Activated CD8-positive, alpha-beta T cell treated with anti-CD3 and anti-CD28 coated beads for 36 hours (primary cell): ENCODE measurements around the gene IFI27. TPM values are rescaled to one million over a fixed set of nuclear protein-coding genes. Genes with fewer than 3 reads are reported as not detected.

Experiments used
- ATAC-seq: fragments of 200-7000 bp; cut with Tn5 transposase; one replicate; pipeline ENCODE4 v1.10.0; 2021; ENCODE audit warnings: mild to moderate bottlenecking, moderate library complexity
- CTCF ChIA-PET: fragments of 350-600 bp; sonication (Branson Sonifier 250); formaldehyde crosslinking; loops from one replicate; lab custom pipeline; 2021; ENCODE audit warnings: antibody characterized with exemption; lab: Charles Lee
- POLR2A ChIA-PET: fragments of 350-600 bp; sonication (Branson Sonifier 250); formaldehyde crosslinking; loops from one replicate; lab custom pipeline; 2021; ENCODE audit warnings: antibody characterized with exemption; lab: Charles Lee
- DNase-seq: peaks from one replicate; pipeline ENCODE4 v3.0.0-alpha.2; 2020
- H3K27ac Mint-ChIP-seq: one replicate; pipeline ENCODE4 v1.8.0; 2021; ENCODE audit warnings: mild to moderate bottlenecking, mixed read lengths
- H3K27me3 Mint-ChIP-seq: one replicate; pipeline ENCODE4 v1.8.0; 2021; ENCODE audit warnings: mixed read lengths
- H3K36me3 Mint-ChIP-seq: one replicate; pipeline ENCODE4 v1.8.0; 2021; ENCODE audit warnings: low read depth, mixed read lengths
- H3K4me1 Mint-ChIP-seq: one replicate; pipeline ENCODE4 v1.8.0; 2021; ENCODE audit warnings: low read depth, mixed read lengths
- H3K4me3 Mint-ChIP-seq: one replicate; pipeline ENCODE4 v1.8.0; 2021; ENCODE audit warnings: mild to moderate bottlenecking, moderate library complexity, mixed read lengths
- H3K9me3 Mint-ChIP-seq: one replicate; pipeline ENCODE4 v1.8.0; 2021; ENCODE audit warnings: mixed read lengths
- CTCF ChIP-seq: fragments of 200-600 bp; IDR thresholded peaks from one replicate; pipeline ENCODE4 v1.8.0; 2022; ENCODE audit warnings: antibody characterized with exemption, mild to moderate bottlenecking
- intact Hi-C: fragments of 100-400 bp; cut with micrococcal nuclease; formaldehyde crosslinking; loops from one replicate; pipeline ENCODE4 v1.10.0; 2022
- total RNA-seq, 2 experiments: library from RNA; stranded (reverse); gene quantifications; one replicate each; pipeline ENCODE4 v1.2.3, GENCODE V29; 2021

The IFI27 gene
- total RNA-seq, 2 experiments from 2014 or later, result 0.86 to 4.1 TPM

GRCh38 chr14:94115631-94116030, 5.1 kb downstream of the IFI27 start:
- TF ChIP-seq CTCF, result no peak
- intact Hi-C loops, result no loop called here
- no peak for ATAC-seq

GRCh38 chr14:94116701-94117100, 6.2 kb downstream of the IFI27 start:
- Mint-ChIP-seq H3K9me3 (peaks cover 16% of the 10 kb centered on the region), H3K27me3 (no peaks in the 10 kb centered on the region), H3K36me3 (no peaks in the 10 kb centered on the region), H3K4me1 (no peaks in the 10 kb centered on the region), H3K27ac (no peak overlapping the region), H3K4me3 (no peak overlapping the region)
- intact Hi-C loops, result no loop called here
- TF ChIP-seq CTCF, result no peak
- DNase-seq, result no peak
- ATAC-seq, result no peak
- ChIA-PET POLR2A (no interaction called here), CTCF (no interaction called here)

More at GRCh38 chr14:94115631-94116030, 5.1 kb downstream of the IFI27 start:
- H3K4me3 Mint-ChIP-seq, result no peak overlapping the region
- peaks cover 11% of the 10 kb centered on the region for H3K9me3 Mint-ChIP-seq
- POLR2A ChIA-PET, result interaction anchor here (0.8 kb wide), 1 partner anchor 94 kb away, joined by 3 read pairs; no protein-coding TSS in a partner anchor
- no peaks in the 10 kb centered on the region for H3K36me3 Mint-ChIP-seq
- no peaks in the 10 kb centered on the region for H3K4me1 Mint-ChIP-seq
- CTCF ChIA-PET, result interaction anchor here (0.9 to 3.1 kb wide), 2 partner anchors 16 to 28 kb away, joined by 4 to 9 read pairs; no protein-coding TSS in a partner anchor
- DNase-seq, result no peak
- no peaks in the 10 kb centered on the region for H3K27me3 Mint-ChIP-seq
- H3K27ac Mint-ChIP-seq, result no peak overlapping the region

- ChIA-PET CTCF (interaction anchor here (2.2 kb wide), 1 partner anchor 19 kb away, joined by 11 read pairs; no protein-coding TSS in a partner anchor), POLR2A (no interaction called here)
- no peak for TF ChIP-seq CTCF
- Mint-ChIP-seq H3K27ac (no peak overlapping the region), H3K27me3 (no peaks in the 10 kb centered on the region), H3K4me3 (no peak overlapping the region), H3K36me3 (no peaks in the 10 kb centered on the region), H3K9me3 (peaks cover 16% of the 10 kb centered on the region), H3K4me1 (no peaks in the 10 kb centered on the region)
- DNase-seq (no peak), ATAC-seq (no peak)
- intact Hi-C loops, result no loop called here
Observed at GRCh38 chr14:94117856-94118255, 7.3 kb downstream of the IFI27 start.

GRCh38 chr14:94119071-94119470, 8.5 kb downstream of the IFI27 start:
- TF ChIP-seq CTCF, result no peak
- H3K4me1 Mint-ChIP-seq, result no peaks in the 10 kb centered on the region
- intact Hi-C loops, result no loop called here
- no peak overlapping the region for H3K4me3 Mint-ChIP-seq
- no peak for ATAC-seq
- H3K27me3 Mint-ChIP-seq, result no peaks in the 10 kb centered on the region
- DNase-seq, result no peak
- H3K27ac Mint-ChIP-seq, result no peak overlapping the region
- peaks cover 16% of the 10 kb centered on the region for H3K9me3 Mint-ChIP-seq
- H3K36me3 Mint-ChIP-seq, result no peaks in the 10 kb centered on the region
- POLR2A ChIA-PET, result no interaction called here
- CTCF ChIA-PET, result interaction anchor here (1.3 to 2.2 kb wide), 2 partner anchors 13 to 18 kb away, joined by 5 to 11 read pairs; no protein-coding TSS in a partner anchor

GRCh38 chr14:94120667-94121340, 10.3 kb downstream of the IFI27 start:
- ChIA-PET POLR2A (no interaction called here), CTCF (interaction anchor here (1.0 kb wide), 1 partner anchor 16 kb away, joined by 3 read pairs; no protein-coding TSS in a partner anchor)
- H3K27me3 Mint-ChIP-seq, result no peaks in the 10 kb centered on the region
- no peak for TF ChIP-seq CTCF
- no peaks in the 10 kb centered on the region for H3K36me3 Mint-ChIP-seq
- intact Hi-C loops, result no loop called here
- no peak overlapping the region for H3K27ac Mint-ChIP-seq
- ATAC-seq (no peak), DNase-seq (no peak)
- peaks cover 16% of the 10 kb centered on the region for H3K9me3 Mint-ChIP-seq
- H3K4me1 Mint-ChIP-seq, result no peaks in the 10 kb centered on the region
- no peak overlapping the region for H3K4me3 Mint-ChIP-seq
